Hepatocyte (in vitro differentiated cells): ENCODE results near the gene C2orf78. TPM values are rescaled to one million over a fixed set of nuclear protein-coding genes. Genes with fewer than 3 reads are reported as not detected.

Experiments
- DNase-seq: peaks from one replicate; pipeline ENCODE4 v3.0.0-alpha.2; 2016; ENCODE audit warnings: low spot score
- H2AFZ ChIP-seq: fragments of 200-600 bp; sonication (generic); 2 replicates; pipeline ENCODE4 v1.6.0; 2016; ENCODE audit warnings: antibody characterized with exemption, mild to moderate bottlenecking
- H3K27ac ChIP-seq: fragments of 200-600 bp; sonication (generic); 2 replicates; pipeline ENCODE4 v1.5.1; 2016; ENCODE audit warnings: mild to moderate bottlenecking
- H3K27me3 ChIP-seq: fragments of 200-600 bp; sonication (generic); 2 replicates; pipeline ENCODE4 v1.6.1; 2016
- H3K36me3 ChIP-seq: fragments of 200-600 bp; sonication (generic); replicated peaks from 2 replicates; pipeline ENCODE4 v1.5.1; 2016; ENCODE audit warnings: low read depth; ENCODE audit not compliant: insufficient read depth
- H3K4me1 ChIP-seq: fragments of 200-600 bp; sonication (generic); 2 replicates; pipeline ENCODE4 v1.5.1; 2016; ENCODE audit warnings: mild to moderate bottlenecking, moderate library complexity; ENCODE audit not compliant: insufficient read depth
- H3K4me2 ChIP-seq: fragments of 200-600 bp; sonication (generic); 2 replicates; pipeline ENCODE4 v1.6.0; 2016
- H3K4me3 ChIP-seq: fragments of 200-600 bp; sonication (generic); 2 replicates; pipeline ENCODE4 v1.5.1; 2016; ENCODE audit warnings: mild to moderate bottlenecking
- H3K79me2 ChIP-seq: fragments of 200-600 bp; sonication (generic); 2 replicates; pipeline ENCODE4 v1.6.0; 2017; ENCODE audit warnings: mild to moderate bottlenecking
- H3K9me2 ChIP-seq: fragments of 200-600 bp; sonication (generic); replicated peaks from 2 replicates; pipeline ENCODE4 v1.6.0; 2017; ENCODE audit warnings: mild to moderate bottlenecking; ENCODE audit not compliant: insufficient read depth
- H3K9me3 ChIP-seq: fragments of 200-600 bp; sonication (generic); 2 replicates; pipeline ENCODE4 v1.5.1; 2016; ENCODE audit warnings: low read depth, mild to moderate bottlenecking
- H4K20me1 ChIP-seq: fragments of 200-600 bp; sonication (generic); 2 replicates; pipeline ENCODE4 v1.6.0; 2016; ENCODE audit warnings: mild to moderate bottlenecking; ENCODE audit not compliant: insufficient read depth, poor library complexity, severe bottlenecking
- EZH2 ChIP-seq: fragments of 200-600 bp; sonication (generic); IDR thresholded peaks from 2 replicates; pipeline ENCODE4 v1.6.1; 2016; ENCODE audit warnings: antibody characterized with exemption, mild to moderate bottlenecking, borderline replicate concordance
- EZH2phosphoT487 ChIP-seq: fragments of 200-600 bp; sonication (generic); IDR thresholded peaks from one replicate; pipeline ENCODE4 v1.6.1; 2018; ENCODE audit warnings: antibody characterized with exemption, mild to moderate bottlenecking, low read depth, moderate library complexity; ENCODE audit not compliant: unreplicated experiment, severe bottlenecking
- WGBS: methylation state at CpG from one replicate; pipeline ENCODE4 v1.1.6; 2016; ENCODE audit warnings: low lambda C conversion rate; ENCODE audit errors: missing lambda C conversion rate; 5-methylcytosine and 5-hydroxymethylcytosine counted together
- polyA plus RNA-seq: library from polyadenylated mRNA; unstranded; fragments of >200 nt; fragmentation: Nextera tagmentation; extraction: Ambion mirVana; gene quantifications from 2 replicates; pipeline ENCODE4 v1.2.1, GENCODE V29; 2016
- total RNA-seq: library from RNA; depleted of rRNA; stranded (reverse); fragments of >200 nt; gene quantifications from 2 replicates; pipeline ENCODE4 v1.2.3, GENCODE V29; 2014
- TF ChIP-seq, protein P1 (sequence below): fragments of 200-600 bp; sonication (generic); IDR thresholded peaks from 2 replicates; pipeline ENCODE4 v1.5.1; 2016; ENCODE audit warnings: antibody characterized with exemption, mild to moderate bottlenecking; ENCODE audit not compliant: poor library complexity

The C2orf78 gene
- total and polyA plus RNA-seq, 2 experiments from 2014 or later = not detected

DNA sequence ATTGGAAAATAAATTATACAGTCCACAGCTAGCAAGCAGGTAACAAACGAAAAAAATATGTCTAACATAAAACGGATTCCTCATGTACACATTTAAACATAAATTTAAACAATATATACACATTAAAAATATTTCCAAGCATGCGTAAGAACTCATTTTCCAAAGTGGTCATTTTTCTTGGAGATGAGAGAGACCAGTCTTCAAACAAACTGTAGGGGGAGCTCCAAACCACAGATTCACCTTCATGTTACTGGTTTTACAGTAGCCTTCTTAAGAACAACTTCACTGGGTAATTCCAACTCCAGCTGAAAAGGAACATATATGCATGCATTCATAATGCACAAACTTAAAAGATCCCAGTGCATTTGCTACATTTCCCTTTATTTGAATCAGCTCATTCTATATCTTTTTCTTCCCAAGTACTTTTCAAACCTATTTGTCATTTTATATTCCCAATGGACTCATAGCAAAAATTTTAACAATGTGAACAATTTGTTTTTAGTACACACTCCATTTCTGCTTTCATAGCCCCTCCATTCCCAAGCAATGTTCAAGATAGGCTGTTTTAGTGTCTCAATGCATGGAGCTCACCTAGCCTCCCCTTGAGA is 40.0 kb downstream of the C2orf78 start:
- H3K79me2 ChIP-seq = no peaks in the 10 kb centered on the region
- H4K20me1 ChIP-seq = no peaks in the 10 kb centered on the region
- no peaks in the 10 kb centered on the region for H3K9me2 ChIP-seq
- H3K27me3 ChIP-seq = peaks cover 9% of the 10 kb centered on the region
- H3K9me3 ChIP-seq = no peaks in the 10 kb centered on the region
- no peak overlapping the region for H3K27ac ChIP-seq
- TF ChIP-seq, protein P1, sequence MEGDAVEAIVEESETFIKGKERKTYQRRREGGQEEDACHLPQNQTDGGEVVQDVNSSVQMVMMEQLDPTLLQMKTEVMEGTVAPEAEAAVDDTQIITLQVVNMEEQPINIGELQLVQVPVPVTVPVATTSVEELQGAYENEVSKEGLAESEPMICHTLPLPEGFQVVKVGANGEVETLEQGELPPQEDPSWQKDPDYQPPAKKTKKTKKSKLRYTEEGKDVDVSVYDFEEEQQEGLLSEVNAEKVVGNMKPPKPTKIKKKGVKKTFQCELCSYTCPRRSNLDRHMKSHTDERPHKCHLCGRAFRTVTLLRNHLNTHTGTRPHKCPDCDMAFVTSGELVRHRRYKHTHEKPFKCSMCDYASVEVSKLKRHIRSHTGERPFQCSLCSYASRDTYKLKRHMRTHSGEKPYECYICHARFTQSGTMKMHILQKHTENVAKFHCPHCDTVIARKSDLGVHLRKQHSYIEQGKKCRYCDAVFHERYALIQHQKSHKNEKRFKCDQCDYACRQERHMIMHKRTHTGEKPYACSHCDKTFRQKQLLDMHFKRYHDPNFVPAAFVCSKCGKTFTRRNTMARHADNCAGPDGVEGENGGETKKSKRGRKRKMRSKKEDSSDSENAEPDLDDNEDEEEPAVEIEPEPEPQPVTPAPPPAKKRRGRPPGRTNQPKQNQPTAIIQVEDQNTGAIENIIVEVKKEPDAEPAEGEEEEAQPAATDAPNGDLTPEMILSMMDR = peak; percentile 86
- no peak for TF ChIP-seq EZH2
- no peak for TF ChIP-seq EZH2phosphoT487
- H3K4me2 ChIP-seq = no peak overlapping the region
- H2AFZ ChIP-seq = no peak overlapping the region
- no peaks in the 10 kb centered on the region for H3K36me3 ChIP-seq
- peak; percentile 87 for DNase-seq
- no peaks in the 10 kb centered on the region for H3K4me1 ChIP-seq
- 23% methylated on average over 3 of the region's 3 CpGs for WGBS
- no peak overlapping the region for H3K4me3 ChIP-seq

DNA sequence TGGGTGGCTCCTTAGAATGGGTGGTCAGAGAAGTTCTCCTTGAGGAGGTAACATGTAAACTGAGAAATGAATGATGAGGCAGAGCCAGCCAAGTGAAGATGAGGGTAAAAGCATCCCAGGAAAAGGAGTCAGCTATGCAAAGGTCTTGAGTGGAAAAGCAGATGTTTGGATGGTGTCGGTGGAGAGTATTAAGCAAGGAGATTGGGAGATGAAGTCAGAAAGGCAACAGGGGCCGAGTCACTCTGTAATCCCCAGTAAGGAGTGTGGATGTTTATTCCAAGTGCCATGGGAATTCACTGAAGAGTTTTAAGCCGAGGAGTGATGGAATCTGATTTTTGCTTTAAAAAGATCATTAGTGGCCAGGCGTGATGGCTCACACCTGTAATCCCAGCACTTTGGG is 41.4 kb downstream of the C2orf78 start:
- Histone ChIP-seq H3K4me1 (peaks cover 6% of the 10 kb centered on the region), H2AFZ (no peak overlapping the region), H3K9me2 (no peaks in the 10 kb centered on the region), H3K79me2 (peaks cover 13% of the 10 kb centered on the region), H3K27me3 (peaks cover 3% of the 10 kb centered on the region), H3K27ac (no peak overlapping the region), H3K4me3 (no peak overlapping the region), H3K9me3 (no peaks in the 10 kb centered on the region), H3K36me3 (no peaks in the 10 kb centered on the region), H3K4me2 (no peak overlapping the region), H4K20me1 (no peaks in the 10 kb centered on the region)
- no peak for TF ChIP-seq EZH2
- TF ChIP-seq, protein P1 = no peak
- no peak for TF ChIP-seq EZH2phosphoT487
- WGBS = 72% methylated on average over 4 of the region's 4 CpGs
- no peak for DNase-seq

GRCh38 chr2:73827018-73827417 is 43.0 kb downstream of the C2orf78 start:
- H4K20me1 ChIP-seq = no peaks in the 10 kb centered on the region
- no peak overlapping the region for H2AFZ ChIP-seq
- no peak for TF ChIP-seq EZH2
- no peak for TF ChIP-seq EZH2phosphoT487
- TF ChIP-seq, protein P1 = peak; percentile 38
- H3K4me1 ChIP-seq = peaks cover 6% of the 10 kb centered on the region
- H3K9me2 ChIP-seq = no peaks in the 10 kb centered on the region
- peak; percentile 34 for DNase-seq
- 59% methylated on average over 2 of the region's 2 CpGs for WGBS
- H3K4me2 ChIP-seq = no peak overlapping the region
- peaks cover 28% of the 10 kb centered on the region for H3K79me2 ChIP-seq
- no peak overlapping the region for H3K27ac ChIP-seq
- no peak overlapping the region for H3K4me3 ChIP-seq
- no peaks in the 10 kb centered on the region for H3K9me3 ChIP-seq
- no peaks in the 10 kb centered on the region for H3K36me3 ChIP-seq
- H3K27me3 ChIP-seq = no peaks in the 10 kb centered on the region
